ENCODE data around the gene GNS.
A peak's percentile ranks its signal among the peaks of the same experiment; 100 is the strongest.

GNS gene

DNA sequence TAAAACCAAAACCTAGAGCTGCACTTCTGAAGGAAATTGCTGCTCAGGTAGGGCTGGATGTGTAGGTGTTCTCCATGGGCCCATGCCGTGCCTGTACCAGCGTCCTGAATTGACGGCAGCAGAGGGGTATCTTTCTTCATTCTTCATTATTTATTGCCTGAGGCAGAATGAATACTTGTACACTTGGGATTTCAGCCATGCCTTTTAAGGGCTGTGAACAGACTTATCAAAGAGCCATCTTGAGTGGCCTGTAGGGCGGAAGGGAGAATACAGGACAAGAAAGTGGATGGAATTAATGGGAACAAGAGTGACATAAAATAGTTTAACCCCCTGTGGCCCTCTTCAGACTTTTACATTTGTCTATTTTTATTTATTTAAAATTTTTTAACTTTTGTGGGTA lies 87.5 kb downstream of the GNS start:
- DNase-seq, result no peak

DNA sequence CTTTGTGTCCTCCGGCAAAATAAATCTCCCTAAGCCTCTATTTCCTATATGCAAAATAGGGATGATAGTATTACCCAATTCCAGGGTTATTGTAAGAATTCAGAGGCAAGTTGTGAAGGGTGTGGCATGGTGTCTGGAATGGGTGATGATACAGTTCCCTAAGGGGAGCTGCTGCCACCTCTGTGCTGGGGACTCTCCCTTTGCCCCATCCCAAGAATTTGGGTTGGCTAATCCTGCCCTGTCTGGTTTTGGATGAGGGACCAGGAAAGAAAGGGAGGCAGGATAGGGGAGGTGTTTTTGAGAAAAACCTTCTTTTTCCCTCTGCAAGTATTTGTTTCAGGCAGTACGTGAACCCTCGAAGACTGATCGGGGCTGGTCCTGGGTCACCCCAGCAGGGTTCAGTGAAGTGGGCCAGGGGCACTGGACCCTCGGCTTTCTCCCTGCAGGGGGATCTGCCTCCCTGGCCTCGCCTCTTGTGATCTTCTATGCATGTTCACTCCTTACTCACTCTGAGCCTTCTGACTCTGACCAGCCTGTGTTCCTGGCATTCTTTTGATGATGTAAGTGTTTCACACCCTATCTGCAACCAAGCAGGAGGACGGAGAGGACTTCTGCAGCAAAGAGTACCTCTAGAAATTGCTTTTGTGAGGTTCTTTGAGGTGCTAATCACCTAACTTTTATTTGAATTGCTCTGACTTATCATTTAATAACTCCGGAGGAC lies 88.1 kb downstream of the GNS start:
- no peak for DNase-seq

DNA sequence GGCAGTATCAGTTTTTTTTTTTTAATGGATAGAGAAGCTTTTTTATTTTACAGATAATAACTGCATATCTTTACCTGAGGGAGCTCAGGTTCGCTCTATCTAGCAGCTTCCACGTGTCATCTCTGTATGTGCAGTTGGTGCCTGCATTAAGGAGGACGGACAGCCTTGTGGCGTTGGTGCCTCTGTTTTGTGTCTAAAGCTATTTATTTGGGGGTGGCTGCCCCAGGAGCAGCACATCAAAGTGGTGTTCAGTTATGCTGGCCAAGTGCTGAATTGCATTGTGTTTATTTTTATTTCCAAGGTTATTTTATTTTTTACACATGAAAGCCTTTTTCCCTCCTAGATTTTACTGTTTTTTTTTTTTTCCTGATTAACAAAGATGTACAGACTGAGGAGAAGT lies 89.2 kb downstream of the GNS start:
- DNase-seq, result no peak

DNA sequence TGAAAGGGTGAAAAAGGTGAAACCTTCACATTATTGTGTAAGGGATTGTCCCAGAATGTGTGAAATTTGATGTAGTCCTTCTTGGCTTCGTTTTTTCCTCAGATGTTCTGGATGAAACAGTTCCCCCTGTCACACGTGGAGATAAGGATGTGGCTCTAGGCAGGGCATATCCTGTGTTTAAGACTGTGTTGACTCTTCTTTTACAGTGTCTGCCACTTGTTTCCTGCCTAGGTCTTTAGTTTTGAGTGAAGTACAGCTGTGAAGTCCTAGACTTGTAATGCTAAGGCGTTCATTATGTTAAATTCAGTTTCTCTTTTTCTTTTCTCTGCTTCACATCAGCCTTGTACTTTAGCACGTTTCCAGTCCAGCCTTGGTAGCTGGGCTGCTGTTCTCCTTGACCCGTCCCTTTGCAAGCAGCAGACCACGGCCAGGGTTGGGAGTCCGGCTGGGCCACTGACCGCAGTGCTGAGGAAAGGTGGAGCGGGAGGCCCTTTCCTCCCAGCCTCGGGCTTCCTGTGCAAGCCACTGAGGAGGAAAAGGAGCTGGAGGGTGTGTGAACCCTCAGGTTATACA lies 89.8 kb downstream of the GNS start:
- DNase-seq, result peak; percentile 21

DNA sequence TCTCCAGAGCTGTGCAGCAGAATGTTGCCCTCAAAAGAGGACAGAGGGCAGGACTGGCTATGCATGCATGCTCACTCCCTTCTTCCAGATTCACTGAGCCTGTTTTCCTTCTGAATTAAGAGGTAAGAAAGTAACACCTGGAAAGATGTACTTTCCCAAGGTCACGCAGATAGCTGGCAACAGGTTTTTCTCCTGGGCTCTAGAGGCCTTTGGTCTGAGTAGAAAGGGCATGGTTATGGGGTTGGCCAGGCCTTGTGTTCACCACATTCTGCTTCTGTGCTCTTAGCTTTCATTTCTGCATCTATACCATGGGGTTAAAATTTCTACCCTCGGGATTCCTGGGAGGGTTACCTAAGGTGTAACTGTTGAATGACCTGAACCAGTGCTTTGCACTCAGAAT lies 91.4 kb downstream of the GNS start:
- no peak for DNase-seq

DNA sequence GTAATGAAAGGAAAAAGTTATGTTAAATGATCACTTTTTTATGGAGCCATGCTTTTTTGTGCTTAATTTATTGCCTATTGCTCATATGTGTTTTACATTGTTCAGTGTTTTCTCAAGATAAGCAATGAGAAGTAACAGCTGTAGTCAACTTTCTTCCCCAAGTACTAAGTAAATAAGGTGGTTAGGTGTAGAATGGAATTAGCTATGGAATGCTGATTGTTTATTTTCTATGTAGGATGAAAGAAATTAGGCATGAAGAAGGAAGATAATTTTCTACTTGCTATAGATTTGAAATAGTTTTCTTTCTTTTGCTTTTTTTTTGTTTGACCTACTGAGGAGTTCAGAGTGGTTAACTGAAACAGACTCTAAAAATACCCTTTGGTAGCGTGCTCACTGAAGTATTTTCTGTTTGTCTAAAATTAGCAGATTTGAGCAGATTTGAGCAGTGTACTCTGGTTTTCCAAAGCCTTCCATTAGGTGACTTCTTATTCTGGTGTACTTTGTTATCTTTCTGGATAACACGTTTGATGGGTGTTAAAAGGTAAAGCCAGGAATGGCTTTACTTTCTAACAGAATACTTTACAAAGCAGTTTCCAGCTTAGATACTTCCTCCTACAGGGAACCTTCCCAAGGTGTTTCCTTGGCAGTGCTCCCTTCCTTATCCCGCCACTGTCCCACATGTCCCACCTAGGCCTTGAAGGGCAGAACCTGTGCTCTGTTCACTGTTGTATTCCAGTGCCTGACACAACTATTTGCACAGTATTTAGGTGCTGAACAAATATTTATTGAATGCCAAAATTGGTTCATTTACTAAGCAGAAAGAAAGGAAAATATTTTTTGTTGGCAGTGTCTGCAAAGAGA lies 92.9 kb downstream of the GNS start:
- DNase-seq, result no peak

DNA sequence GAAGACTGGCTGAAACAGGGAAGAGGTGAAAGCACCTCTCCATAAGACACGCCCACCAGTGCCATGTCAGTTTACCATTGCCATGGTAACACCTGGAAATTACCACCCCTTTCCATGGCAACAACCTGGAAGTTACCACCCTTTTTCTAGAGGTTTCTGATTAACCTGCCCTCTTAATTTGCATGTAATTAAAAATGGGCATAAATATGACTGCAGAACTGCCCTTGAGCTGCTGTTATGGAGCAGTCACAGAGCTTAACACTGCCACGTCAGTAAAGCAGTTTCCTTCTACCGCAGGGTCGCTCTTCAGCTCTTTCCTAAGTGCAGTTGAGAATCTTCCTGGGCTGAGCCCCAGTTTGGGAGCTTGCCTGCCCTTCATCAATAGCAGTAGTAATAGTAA lies 93.7 kb downstream of the GNS start:
- DNase-seq, result no peak
